T-cell (primary cell): ENCODE results near the gene PCLO. TPM values are rescaled to one million over a fixed set of nuclear protein-coding genes. Genes with fewer than 3 reads are reported as not detected.

Experiments used
- ATAC-seq, 4 experiments: fragments of 200-7000 bp in 3 of 4; fragments of 150-1000 bp in 1 of 4; cut with Tn5 transposase; replicated peaks in 1 of 4; 1 replicate in 3 of 4; 2 replicates in 1 of 4; pipeline ENCODE4 v1.10.0; 2021; ENCODE audit warnings: moderate library complexity in 3 of 4, mild to moderate bottlenecking in 2 of 4, moderate number of reproducible peaks in 1 of 4
- CTCF ChIA-PET, 2 donors: fragments of 300-600 bp; sonication (Branson Sonifier 250); formaldehyde crosslinking; loops; one replicate each; lab custom pipeline; 2022; ENCODE audit warnings: antibody characterized with exemption in 2 of 2; lab: Charles Lee
- POLR2A ChIA-PET, 2 donors: fragments of 300-600 bp; sonication (Branson Sonifier 250); formaldehyde crosslinking; loops; one replicate each; lab custom pipeline; 2022; ENCODE audit warnings: antibody characterized with exemption in 2 of 2; lab: Charles Lee
- DNase-seq, 35 experiments: peaks; one replicate each; pipeline versions ENCODE4 v3.0.0 to v3.0.0-alpha.2; 2013 to 2023
- H3K27ac ChIP-seq: one replicate; pipeline ENCODE4 v1.5.1; 2013; ENCODE audit warnings: low read length
- H3K27me3 ChIP-seq, 2 experiments: replicated peaks in 1 of 2; 1 replicate in 1 of 2; 2 replicates in 1 of 2; pipeline versions ENCODE4 v1.6.1 to v1.7.0; 2013; ENCODE audit warnings: low read length in 1 of 2, mixed read lengths in 1 of 2; ENCODE audit not compliant: control insufficient read depth in 2 of 2, insufficient read depth in 2 of 2; ENCODE audit errors: extremely low read depth in 1 of 2
- H3K36me3 ChIP-seq, 2 donors: 1 replicate in 1 of 2; 2 replicates in 1 of 2; pipeline versions ENCODE4 v1.6.1 to v1.7.0; 2013; ENCODE audit warnings: low read length in 1 of 2; ENCODE audit not compliant: control insufficient read depth in 2 of 2, insufficient read depth in 1 of 2; ENCODE audit errors: extremely low read depth in 1 of 2
- H3K4me1 ChIP-seq, 2 experiments: 1 replicate in 1 of 2; 2 replicates in 1 of 2; pipeline versions ENCODE4 v1.6.1 to v1.7.0; 2013; ENCODE audit warnings: low read length in 2 of 2, mixed read lengths in 1 of 2; ENCODE audit not compliant: insufficient read depth in 2 of 2, control insufficient read depth in 1 of 2; ENCODE audit errors: extremely low read depth in 1 of 2
- H3K4me3 ChIP-seq, 2 donors: 1 replicate in 1 of 2; 2 replicates in 1 of 2; pipeline versions ENCODE4 v1.5.1 to v1.7.0; 2013; ENCODE audit warnings: mild to moderate bottlenecking in 2 of 2, low read length in 1 of 2, moderate library complexity in 1 of 2; ENCODE audit not compliant: control insufficient read depth in 1 of 2; ENCODE audit errors: extremely low read depth in 1 of 2
- H3K9me3 ChIP-seq: 2 replicates; pipeline ENCODE4 v1.7.0; 2013
- H3K27ac Mint-ChIP-seq, 2 donors: one replicate each; pipeline ENCODE4 v1.8.0; 2020 to 2021; ENCODE audit warnings: mild to moderate bottlenecking in 2 of 2, mixed read lengths in 2 of 2
- H3K27me3 Mint-ChIP-seq, 2 donors: one replicate each; pipeline ENCODE4 v1.8.0; 2021 to 2022; ENCODE audit warnings: mixed read lengths in 2 of 2
- H3K36me3 Mint-ChIP-seq: one replicate; pipeline ENCODE4 v1.8.0; 2021; ENCODE audit warnings: mixed read lengths
- H3K4me1 Mint-ChIP-seq, 3 donors: one replicate each; pipeline ENCODE4 v1.8.0; 2020 to 2022; ENCODE audit warnings: mixed read lengths in 3 of 3, mild to moderate bottlenecking in 1 of 3
- H3K4me3 Mint-ChIP-seq, 3 donors: one replicate each; pipeline ENCODE4 v1.8.0; 2020 to 2022; ENCODE audit warnings: mild to moderate bottlenecking in 3 of 3, mixed read lengths in 3 of 3, moderate library complexity in 3 of 3
- H3K9me3 Mint-ChIP-seq, 3 donors: one replicate each; pipeline ENCODE4 v1.8.0; 2020 to 2022; ENCODE audit warnings: mixed read lengths in 3 of 3
- WGBS: methylation state at CpG from one replicate; pipeline ENCODE4 v1.1.5; 2013; ENCODE audit warnings: missing lambda C conversion rate; ENCODE audit not compliant: insufficient coverage; 5-methylcytosine and 5-hydroxymethylcytosine counted together
- total RNA-seq, 35 experiments: library from RNA in 6 of 35; stranded (reverse) in 6 of 35; fragments of 120-200 nt in 1 of 35; gene quantifications; one replicate each; pipeline versions ENCODE4 v1.2.1 to v1.2.4 and lab custom pipeline; 2013 to 2026

PCLO gene
- total RNA-seq, 5 donors from 2014 or later (not counting 1 experiment from before 2014, with no cell fraction given) = 0.03 to 0.05 (median 0.03) TPM; not detected in 1

DNA sequence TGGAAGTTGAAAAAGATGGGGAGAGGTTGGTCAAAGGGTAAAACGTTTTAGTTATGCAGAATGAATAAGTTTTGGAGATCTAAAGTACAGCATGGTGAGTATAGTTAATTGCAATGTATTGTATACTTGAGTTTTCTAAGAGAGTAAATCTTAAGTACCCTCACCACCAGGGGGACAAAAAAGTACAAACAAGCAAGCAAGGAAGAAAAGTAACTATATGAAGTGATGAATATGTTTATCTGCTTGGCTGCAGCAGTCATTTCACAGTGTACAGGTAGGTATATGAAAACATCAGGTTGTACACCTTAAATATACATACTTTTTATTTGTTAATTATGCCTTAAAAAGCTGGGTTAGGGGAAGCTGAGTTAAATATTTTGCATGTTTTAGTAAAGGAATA is 157.3 kb downstream of the PCLO start:
- no peak for DNase-seq
- Mint-ChIP-seq H3K4me3 (no peak overlapping the region), H3K27ac (no peak overlapping the region), H3K36me3 (no peaks in the 10 kb centered on the region), H3K9me3 (peaks cover 12 to 21% (median 16%) of the 10 kb centered on the region in 3 donors), H3K4me1 (no peaks in the 10 kb centered on the region), H3K27me3 (no peaks in the 10 kb centered on the region)
- no CpG with 5 or more reads among the region's 1 CpG for WGBS
- Histone ChIP-seq H3K4me1 (no peaks in the 10 kb centered on the region), H3K27me3 (no peaks in the 10 kb centered on the region), H3K9me3 (no peaks in the 10 kb centered on the region), H3K36me3 (no peaks in the 10 kb centered on the region), H3K27ac (no peak overlapping the region), H3K4me3 (no peak overlapping the region)
- no peak for ATAC-seq
- ChIA-PET CTCF (no interaction called here), POLR2A (no interaction called here)

- no peak for DNase-seq
- no CpG with 5 or more reads among the region's 3 CpGs for WGBS
- H3K4me1 ChIP-seq = no peaks in the 10 kb centered on the region
- no peaks in the 10 kb centered on the region for H3K36me3 ChIP-seq
- Mint-ChIP-seq H3K27ac (no peak overlapping the region), H3K27me3 (no peaks in the 10 kb centered on the region), H3K36me3 (no peaks in the 10 kb centered on the region), H3K9me3 (peaks cover 12 to 36% (median 18%) of the 10 kb centered on the region in 3 donors), H3K4me1 (no peaks in the 10 kb centered on the region), H3K4me3 (no peak overlapping the region)
- no peak overlapping the region for H3K4me3 ChIP-seq
- CTCF ChIA-PET = no interaction called here
- H3K9me3 ChIP-seq = no peaks in the 10 kb centered on the region
- POLR2A ChIA-PET = no interaction called here
- H3K27ac ChIP-seq = no peak overlapping the region
- no peak for ATAC-seq
- no peaks in the 10 kb centered on the region for H3K27me3 ChIP-seq
Observed at GRCh38 chr7:83001362-83002040, 161.2 kb downstream of the PCLO start.

- DNase-seq (no peak), ATAC-seq (no peak)
- POLR2A ChIA-PET = no interaction called here
- CTCF ChIA-PET = no interaction called here
- Mint-ChIP-seq H3K4me3 (no peak overlapping the region), H3K9me3 (peaks cover 4 to 40% (median 12%) of the 10 kb centered on the region in 3 donors), H3K27ac (no peak overlapping the region), H3K4me1 (no peaks in the 10 kb centered on the region), H3K27me3 (no peaks in the 10 kb centered on the region), H3K36me3 (no peaks in the 10 kb centered on the region)
- H3K4me3 ChIP-seq = no peak overlapping the region
- H3K36me3 ChIP-seq = no peaks in the 10 kb centered on the region
- H3K27ac ChIP-seq = no peak overlapping the region
- H3K9me3 ChIP-seq = no peaks in the 10 kb centered on the region
- H3K4me1 ChIP-seq = no peaks in the 10 kb centered on the region
- H3K27me3 ChIP-seq = no peaks in the 10 kb centered on the region
Observed at GRCh38 chr7:82998436-82998835, 164.2 kb downstream of the PCLO start.

- Histone ChIP-seq H3K4me1 (no peaks in the 10 kb centered on the region), H3K9me3 (no peaks in the 10 kb centered on the region), H3K27me3 (no peaks in the 10 kb centered on the region), H3K27ac (no peak overlapping the region), H3K4me3 (no peak overlapping the region), H3K36me3 (no peaks in the 10 kb centered on the region)
- no peak for ATAC-seq
- no peaks in the 10 kb centered on the region for H3K36me3 Mint-ChIP-seq
- WGBS = 40% methylated on average over 1 of the region's 2 CpGs
- ChIA-PET POLR2A (no interaction called here), CTCF (no interaction called here)
- peaks cover 0 to 5% (median 2%) of the 10 kb centered on the region in 3 donors for H3K9me3 Mint-ChIP-seq
- H3K4me1 Mint-ChIP-seq = no peaks in the 10 kb centered on the region
- H3K27ac Mint-ChIP-seq = no peak overlapping the region
- no peak overlapping the region for H3K4me3 Mint-ChIP-seq
- no peaks in the 10 kb centered on the region for H3K27me3 Mint-ChIP-seq
- DNase-seq = no peak
Observed at GRCh38 chr7:82985144-82985802, 177.4 kb downstream of the PCLO start.

DNA sequence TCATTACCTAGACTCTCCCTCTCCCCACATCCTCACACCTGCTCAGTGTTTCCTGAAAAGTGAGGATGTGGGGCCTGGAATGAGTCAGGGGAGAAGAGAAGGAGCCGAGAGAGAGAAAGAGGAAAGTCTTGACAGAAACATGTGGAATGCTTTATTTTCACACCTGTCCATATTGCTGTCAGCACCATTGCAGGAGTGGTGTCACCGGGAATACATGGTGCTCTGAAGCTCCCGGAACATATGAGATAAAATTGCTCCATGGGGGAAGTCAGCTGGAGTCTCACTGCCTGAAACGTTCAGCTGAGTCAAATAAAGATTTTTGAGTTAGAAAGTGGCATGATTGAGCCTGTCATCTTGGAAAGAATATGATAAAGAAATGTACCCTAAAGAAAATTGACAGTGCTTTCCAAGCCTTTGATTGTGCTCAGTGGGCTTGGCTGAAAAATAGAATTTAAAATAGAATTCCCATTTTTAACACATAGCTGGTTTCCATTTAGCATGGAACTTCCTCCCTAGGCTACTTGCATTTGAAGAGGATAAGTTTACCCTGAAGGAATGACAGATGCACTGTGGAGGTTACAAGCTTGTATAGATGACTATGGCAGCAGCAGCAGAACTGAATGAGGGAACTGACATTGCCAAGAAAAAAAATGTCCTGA is 182.4 kb downstream of the PCLO start:
- Mint-ChIP-seq H3K4me1 (no peaks in the 10 kb centered on the region), H3K9me3 (peaks cover 0 to 5% (median 0%) of the 10 kb centered on the region in 3 donors), H3K27ac (no peak overlapping the region), H3K36me3 (no peaks in the 10 kb centered on the region), H3K4me3 (no peak overlapping the region), H3K27me3 (no peaks in the 10 kb centered on the region)
- H3K9me3 ChIP-seq = no peaks in the 10 kb centered on the region
- WGBS = 40% methylated on average over 1 of the region's 4 CpGs
- DNase-seq (no peak), ATAC-seq (no peak)
- H3K27ac ChIP-seq = no peak overlapping the region
- POLR2A ChIA-PET = no interaction called here
- no peaks in the 10 kb centered on the region for H3K36me3 ChIP-seq
- H3K4me3 ChIP-seq = no peak overlapping the region
- no peaks in the 10 kb centered on the region for H3K27me3 ChIP-seq
- H3K4me1 ChIP-seq = no peaks in the 10 kb centered on the region
- CTCF ChIA-PET = no interaction called here

DNA sequence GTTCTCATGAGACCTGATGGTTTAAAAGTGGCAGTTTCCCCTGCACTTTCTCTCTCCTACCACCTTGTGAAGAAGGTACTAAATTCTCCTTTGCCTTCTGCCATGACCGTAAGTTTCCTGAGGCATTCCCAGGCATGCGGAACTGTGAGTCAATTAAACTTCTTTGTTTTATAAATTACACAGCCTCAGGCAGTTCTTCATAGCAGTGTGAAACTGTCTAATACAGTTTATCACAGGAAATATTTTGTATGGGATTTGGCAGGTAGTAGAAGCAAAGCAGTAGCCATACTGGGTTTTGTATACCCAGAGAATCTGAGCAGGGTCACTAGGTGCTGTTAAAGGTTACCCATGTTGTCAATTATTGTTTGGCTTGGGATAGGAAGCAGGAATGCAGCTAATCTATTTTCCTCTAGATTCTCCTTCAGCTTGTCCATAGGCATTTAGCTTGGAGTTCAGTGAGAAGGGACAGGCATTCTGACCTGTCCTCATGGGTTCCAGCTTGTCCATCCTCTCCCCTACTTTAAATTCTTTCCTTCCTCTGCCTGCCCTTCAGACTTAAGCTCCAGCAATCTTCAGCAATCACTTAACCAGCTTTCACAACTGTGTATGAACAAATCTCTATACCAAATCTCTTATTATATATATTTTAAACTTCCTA is 186.7 kb downstream of the PCLO start:
- H3K36me3 ChIP-seq = no peaks in the 10 kb centered on the region

More for the DNA sequence above, 186.7 kb downstream of the PCLO start:
- no peaks in the 10 kb centered on the region for H3K36me3 Mint-ChIP-seq
- H3K4me1 Mint-ChIP-seq = no peaks in the 10 kb centered on the region
- H3K27me3 Mint-ChIP-seq = no peaks in the 10 kb centered on the region
- no peak overlapping the region for H3K27ac Mint-ChIP-seq
- ChIA-PET CTCF (no interaction called here), POLR2A (no interaction called here)
- no peaks in the 10 kb centered on the region for H3K9me3 Mint-ChIP-seq
- DNase-seq (no peak), ATAC-seq (no peak)
- Histone ChIP-seq H3K4me3 (no peak overlapping the region), H3K27me3 (no peaks in the 10 kb centered on the region), H3K9me3 (no peaks in the 10 kb centered on the region), H3K27ac (no peak overlapping the region), H3K4me1 (no peaks in the 10 kb centered on the region)
- H3K4me3 Mint-ChIP-seq = no peak overlapping the region
- no CpG with 5 or more reads among the region's 2 CpGs for WGBS
